ENCODE measurements around the gene LARGE1.

Gene LARGE1

GRCh38 chr22:33314316-33314715 is 606.0 kb downstream of the LARGE1 start:
- no peak for DNase-seq (ENCODE audit: low spot score)

GRCh38 chr22:33303099-33303498 is 617.2 kb downstream of the LARGE1 start:
- peak; percentile 29 for DNase-seq (ENCODE audit: low spot score)

GRCh38 chr22:33302549-33302948 is 617.7 kb downstream of the LARGE1 start:
- no peak for DNase-seq (ENCODE audit: low spot score)

GRCh38 chr22:33302049-33302545 is 618.2 kb downstream of the LARGE1 start:
- DNase-seq (ENCODE audit: low spot score), result peak; percentile 78

GRCh38 chr22:33300165-33300564 is 620.1 kb downstream of the LARGE1 start:
- no peak for DNase-seq (ENCODE audit: low spot score)

DNA sequence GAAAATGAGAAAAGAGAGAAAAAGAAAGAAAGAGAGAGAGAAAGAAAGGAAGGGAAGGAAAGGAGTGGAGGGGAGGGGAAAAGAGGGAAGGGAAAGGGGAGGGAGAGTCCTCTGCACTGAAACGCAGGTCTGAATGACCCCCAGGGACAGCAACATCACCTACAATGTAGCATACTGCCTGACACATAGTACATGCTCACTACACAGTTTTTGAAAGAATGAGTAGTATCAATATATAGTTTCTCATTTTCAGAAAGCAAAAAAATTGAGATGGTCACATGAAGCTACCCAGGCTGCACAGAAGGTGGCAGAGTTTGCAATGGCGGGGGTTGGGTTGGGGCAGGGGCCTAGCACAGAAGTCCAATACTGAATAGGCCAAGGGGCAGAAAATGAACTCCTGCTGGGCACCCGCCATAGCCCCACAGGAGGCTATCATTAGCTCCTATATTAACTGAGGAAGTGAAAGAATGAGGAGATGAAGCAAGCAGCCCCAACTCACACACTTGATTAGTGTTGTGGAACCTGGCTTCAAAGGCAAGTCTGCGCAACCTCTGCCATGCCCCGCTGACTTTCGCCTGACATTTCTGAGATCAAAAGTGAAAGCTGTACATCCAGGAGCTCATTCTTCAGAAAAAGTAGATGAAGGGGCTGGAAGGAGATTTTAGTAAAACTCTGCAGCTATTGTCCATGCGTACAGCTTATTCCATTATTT is 620.9 kb downstream of the LARGE1 start:
- no peak for DNase-seq (ENCODE audit: low spot score)

DNA sequence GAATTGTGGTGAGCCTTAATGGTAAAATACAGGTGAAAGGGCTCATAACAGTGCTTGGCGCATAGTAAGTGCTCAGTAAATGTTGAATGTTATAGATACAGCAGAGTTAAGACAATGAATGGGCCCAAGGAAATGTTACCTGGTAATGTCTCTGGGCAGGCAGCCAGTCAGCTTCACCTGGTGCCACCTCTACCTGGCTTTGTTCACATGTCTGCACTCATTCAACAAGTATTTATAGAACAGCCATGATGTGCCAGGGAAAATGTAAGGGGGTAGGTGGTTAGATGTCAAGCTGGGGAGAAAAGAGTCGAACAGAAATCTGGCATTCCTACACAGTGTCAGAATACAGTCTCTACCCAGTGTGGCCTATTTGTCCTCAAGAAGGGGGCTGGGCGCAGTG is 623.3 kb downstream of the LARGE1 start:
- no peak for DNase-seq (ENCODE audit: low spot score)

- DNase-seq (ENCODE audit: low spot score), result no peak
Observed at GRCh38 chr22:33288078-33288477, 632.2 kb downstream of the LARGE1 start.

GRCh38 chr22:33275073-33275443 is 645.2 kb downstream of the LARGE1 start:
- no peak for DNase-seq (ENCODE audit: low spot score)

- no peak for DNase-seq (ENCODE audit: low spot score)
Observed at GRCh38 chr22:33274214-33275072, 645.8 kb downstream of the LARGE1 start.

DNA sequence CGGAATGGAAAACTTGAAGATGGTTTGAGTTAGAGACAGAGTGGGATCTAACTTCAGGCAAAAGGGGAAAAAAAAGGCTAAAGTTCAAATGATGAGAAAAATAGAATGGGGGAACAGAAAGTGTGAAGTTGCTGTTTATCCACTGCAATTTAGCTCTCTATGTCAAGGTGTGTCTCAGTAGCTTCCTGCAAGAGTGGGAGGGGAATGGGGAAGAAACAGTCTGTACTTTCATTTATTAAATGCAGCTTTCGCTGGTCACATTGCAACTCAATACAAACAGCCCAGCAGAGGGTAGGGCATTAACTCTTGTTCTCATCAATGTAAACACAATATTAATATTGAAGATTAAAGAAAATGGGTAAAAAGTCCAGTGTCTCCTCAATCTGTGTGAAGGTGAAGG is 647.4 kb downstream of the LARGE1 start:
- no peak for DNase-seq (ENCODE audit: low spot score)

- no peak for DNase-seq (ENCODE audit: low spot score)
Observed at GRCh38 chr22:33272180-33272579, 648.1 kb downstream of the LARGE1 start.

GRCh38 chr22:33271390-33272161 is 648.7 kb downstream of the LARGE1 start:
- peak; percentile 52 for DNase-seq (ENCODE audit: low spot score)

- DNase-seq (ENCODE audit: low spot score), result peak; percentile 72
Observed at GRCh38 chr22:33270596-33270995, 649.7 kb downstream of the LARGE1 start.

GRCh38 chr22:33261699-33262098 is 658.6 kb downstream of the LARGE1 start:
- DNase-seq (ENCODE audit: low spot score), result no peak

DNA sequence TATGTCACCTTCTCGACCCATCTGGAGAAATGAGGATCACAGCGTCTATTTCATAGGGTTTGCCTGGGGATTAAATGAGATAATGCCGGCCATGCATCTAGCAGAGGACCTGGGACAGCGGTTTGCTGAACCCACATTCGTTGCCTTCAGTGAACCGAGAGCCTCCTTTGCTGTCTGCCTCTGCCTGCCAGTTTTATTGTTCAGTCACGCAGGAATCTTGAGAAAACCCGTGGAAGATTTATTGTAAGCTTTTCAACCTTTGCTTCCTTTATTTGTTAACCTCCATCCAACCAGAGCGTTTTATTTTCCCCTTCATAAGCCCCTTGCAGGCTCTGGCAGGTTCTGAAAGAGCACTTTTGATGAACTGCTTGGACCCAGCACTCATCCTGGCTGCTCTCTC is 659.8 kb downstream of the LARGE1 start:
- DNase-seq (ENCODE audit: low spot score), result no peak

- peak; percentile 3 for DNase-seq (ENCODE audit: low spot score)
Observed at GRCh38 chr22:33255791-33256190, 664.5 kb downstream of the LARGE1 start.

- no peak for DNase-seq (ENCODE audit: low spot score)
Observed at GRCh38 chr22:33248948-33249347, 671.3 kb downstream of the LARGE1 start.

DNA sequence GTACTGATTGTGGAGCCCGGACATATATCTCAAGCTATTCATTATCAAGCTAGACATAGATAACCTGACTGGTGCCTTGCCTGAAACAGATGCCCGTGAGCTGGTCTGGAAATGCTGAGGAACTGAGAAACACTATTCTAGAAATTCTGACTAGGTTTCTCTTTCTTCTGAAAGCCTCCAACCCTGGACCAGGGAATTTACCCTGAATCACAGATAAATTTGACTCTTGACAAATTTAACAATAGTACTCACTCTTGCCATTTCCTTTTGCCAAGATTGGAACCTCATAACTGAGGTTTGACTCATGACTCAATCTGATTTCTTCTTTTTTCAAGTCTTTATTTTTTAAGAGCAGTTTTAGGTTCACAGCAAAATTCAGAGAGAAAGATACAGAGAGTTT is 672.5 kb downstream of the LARGE1 start:
- DNase-seq (ENCODE audit: low spot score), result no peak

DNA sequence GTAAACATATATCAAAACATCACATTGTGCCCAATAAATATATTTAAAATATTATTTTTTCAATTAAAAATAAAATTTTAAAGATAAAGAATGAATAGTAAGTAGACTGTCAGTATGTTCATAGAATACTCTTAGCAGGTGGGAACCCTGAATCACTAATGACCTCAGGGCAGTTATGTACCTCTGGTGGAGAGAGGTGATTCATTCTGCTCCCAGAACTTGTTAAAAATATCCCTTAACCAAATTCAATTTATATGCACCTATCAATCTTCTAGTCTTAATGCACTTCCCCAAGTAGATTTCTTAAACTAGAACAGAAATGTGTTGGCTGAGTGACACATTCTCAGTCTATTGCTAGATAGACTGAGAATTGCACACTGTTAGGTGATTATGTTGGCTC is 678.2 kb downstream of the LARGE1 start:
- DNase-seq (ENCODE audit: low spot score), result no peak

GRCh38 chr22:33240888-33241475 is 679.3 kb downstream of the LARGE1 start:
- DNase-seq (ENCODE audit: low spot score), result no peak

DNA sequence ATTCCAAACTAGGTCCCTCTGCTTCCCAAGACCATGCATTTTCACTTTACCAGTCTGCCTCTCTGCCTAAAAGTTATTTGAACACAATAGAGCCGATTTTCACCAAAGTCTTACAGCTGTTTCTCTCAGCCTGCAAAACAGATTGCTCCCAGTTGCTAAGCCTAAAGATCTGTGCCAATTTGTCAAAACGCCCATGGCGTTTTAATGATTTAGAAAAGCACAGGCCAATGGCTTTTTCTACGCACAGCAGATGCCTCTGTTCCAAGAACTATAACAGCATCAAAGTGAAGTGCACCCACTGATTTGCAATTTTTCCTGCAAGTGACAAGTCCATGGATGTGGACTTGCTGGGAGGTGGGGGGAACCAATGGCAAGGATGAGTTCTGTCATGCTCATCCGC is 688.2 kb downstream of the LARGE1 start:
- no peak for DNase-seq (ENCODE audit: low spot score)
